DMS 273 treated with DMSO at 0.1 percent for 48 hours (cell line): ENCODE data around the gene HTT-AS.

Experiments
- DNase-seq: peaks from one replicate; lab custom pipeline; 2025; lab: John Stamatoyannopoulos, UW

HTT-AS gene

DNA sequence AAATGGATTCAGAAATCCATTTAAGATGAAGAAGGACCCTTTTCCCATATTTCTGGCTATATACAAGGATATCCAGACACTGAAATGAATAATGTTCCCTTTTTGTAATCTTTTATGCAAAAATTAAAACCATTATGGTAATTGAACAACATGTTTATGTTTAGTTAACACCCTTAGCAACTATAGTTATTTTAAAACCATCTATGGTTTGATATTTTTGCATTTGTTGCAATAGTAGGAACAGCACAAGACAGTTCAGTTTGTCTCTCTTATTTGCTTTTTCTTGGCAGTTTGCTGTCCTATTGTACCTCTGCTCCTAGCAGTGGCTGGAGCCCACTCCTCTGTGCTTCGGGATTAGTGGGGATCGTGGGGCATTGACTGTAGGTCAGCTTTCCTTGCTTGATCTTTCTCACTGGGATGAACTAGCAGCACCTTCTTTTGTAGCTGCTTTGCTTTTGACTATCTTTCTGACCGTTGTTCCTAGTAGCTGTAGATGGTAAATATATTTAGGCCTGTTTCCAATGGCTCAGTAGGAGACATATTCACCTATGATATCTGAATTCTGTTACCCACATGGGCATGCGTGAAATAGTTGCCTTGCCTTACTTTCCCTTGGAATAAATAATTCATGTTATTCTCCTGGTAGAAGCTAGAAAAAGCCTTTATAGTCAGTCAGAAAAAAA lies 12.9 kb upstream of the HTT-AS start:
- no peak for DNase-seq

DNA sequence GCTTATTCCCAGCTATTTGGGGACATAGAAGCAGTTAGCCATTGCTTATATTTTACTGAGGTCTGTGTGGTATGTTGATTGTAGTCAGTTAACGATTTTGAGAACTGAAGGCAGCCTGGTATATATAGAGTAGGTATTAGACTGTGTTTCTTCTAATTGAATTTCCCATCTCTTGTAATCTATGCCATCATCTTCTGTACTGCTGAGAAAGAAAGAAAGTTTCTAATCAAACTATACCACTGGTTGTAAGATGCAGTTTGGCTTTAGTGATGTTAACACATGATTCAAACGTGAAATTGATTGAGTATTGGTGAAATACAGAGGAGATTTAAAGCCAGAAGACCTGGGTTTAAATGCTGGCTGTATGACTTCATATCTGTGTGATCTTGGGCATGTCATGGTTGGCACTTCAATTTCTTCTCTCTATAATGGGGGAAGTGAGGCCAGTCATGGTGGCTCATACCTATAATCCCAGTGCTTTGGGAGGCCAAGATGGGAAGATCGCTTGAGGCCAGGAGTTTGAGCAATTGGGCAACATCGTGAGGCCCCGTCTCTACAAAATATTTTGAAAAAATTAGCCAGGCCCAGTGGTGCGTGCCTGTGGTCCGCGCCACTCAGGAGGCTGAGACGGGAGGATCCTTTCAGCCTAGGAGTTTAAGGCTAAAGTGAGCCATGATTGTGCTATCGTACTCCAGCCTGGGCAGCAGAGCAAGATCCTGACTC lies 11.8 kb upstream of the HTT-AS start:
- DNase-seq, result no peak

DNA sequence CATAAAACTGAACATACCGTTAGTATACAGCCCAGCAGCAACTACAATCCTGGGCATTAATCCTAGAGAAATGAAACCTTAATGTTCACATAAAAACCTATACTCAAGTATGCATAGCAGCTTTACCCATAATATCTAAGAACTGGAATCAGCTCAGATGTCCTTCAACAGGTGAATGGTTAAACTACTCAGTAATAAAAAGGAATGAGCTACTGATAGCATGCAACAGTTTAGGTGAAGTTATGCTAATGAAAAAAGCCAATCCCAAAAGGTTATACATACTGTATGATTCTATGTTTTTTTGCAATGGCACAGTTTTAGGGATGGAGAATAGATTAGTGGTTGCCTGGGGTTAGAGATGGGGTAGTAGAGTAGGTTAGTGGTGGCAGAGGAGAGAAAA lies 9.4 kb upstream of the HTT-AS start:
- no peak for DNase-seq

DNA sequence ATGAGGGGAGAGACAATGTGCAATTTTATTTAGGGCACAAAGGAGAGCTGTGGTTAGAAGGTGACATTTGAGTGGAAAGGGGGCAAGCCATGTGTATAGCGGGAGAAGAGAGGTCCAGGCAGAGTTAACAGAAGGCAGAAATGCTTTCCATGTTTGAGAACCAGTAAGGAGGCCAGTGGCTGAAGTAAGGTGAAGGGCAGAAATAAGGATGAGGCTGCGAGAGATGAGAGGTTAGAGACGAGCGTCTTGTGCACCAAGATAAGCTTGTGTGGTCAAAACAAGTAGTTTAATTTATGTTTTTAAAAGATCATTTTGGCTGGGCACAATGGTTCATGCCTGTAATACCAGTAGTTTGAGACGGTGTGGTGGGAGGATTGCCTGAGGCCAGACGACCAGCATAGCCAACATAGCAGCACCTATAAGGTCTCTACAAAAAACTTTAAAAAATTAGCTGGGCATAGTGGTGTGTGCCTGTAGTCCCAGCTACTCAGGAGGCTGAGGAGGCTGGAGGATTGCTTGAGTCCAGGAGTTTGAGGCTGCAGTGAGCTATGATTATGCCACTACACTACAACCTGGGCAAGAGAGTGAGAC lies 8.7 kb upstream of the HTT-AS start:
- DNase-seq, result no peak

DNA sequence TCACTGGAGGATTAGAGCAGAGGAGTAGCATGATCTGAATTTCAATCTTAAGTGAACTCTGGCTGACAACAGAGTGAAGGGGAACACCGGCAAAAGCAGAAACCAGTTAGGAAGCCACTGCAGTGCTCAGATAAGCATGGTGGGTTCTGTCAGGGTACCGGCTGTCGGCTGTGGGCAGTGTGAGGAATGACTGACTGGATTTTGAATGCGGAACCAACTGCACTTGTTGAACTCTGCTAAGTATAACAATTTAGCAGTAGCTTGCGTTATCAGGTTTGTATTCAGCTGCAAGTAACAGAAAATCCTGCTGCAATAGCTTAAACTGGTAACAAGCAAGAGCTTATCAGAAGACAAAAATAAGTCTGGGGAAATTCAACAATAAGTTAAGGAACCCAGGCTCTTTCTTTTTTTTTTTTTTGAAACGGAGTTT lies 5.4 kb upstream of the HTT-AS start:
- no peak for DNase-seq

DNA sequence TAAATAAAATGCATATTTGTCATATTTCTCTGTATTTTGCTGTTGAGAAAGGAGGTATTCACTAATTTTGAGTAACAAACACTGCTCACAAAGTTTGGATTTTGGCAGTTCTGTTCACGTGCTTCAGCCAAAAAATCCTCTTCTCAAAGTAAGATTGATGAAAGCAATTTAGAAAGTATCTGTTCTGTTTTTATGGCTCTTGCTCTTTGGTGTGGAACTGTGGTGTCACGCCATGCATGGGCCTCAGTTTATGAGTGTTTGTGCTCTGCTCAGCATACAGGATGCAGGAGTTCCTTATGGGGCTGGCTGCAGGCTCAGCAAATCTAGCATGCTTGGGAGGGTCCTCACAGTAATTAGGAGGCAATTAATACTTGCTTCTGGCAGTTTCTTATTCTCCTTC lies 3.5 kb upstream of the HTT-AS start:
- DNase-seq, result no peak

DNA sequence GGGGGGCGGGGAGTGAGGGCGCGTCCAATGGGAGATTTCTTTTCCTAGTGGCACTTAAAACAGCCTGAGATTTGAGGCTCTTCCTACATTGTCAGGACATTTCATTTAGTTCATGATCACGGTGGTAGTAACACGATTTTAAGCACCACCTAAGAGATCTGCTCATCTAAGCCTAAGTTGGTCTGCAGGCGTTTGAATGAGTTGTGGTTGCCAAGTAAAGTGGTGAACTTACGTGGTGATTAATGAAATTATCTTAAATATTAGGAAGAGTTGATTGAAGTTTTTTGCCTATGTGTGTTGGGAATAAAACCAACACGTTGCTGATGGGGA lies 1.3 kb upstream of the HTT-AS start:
- DNase-seq, result no peak

DNA sequence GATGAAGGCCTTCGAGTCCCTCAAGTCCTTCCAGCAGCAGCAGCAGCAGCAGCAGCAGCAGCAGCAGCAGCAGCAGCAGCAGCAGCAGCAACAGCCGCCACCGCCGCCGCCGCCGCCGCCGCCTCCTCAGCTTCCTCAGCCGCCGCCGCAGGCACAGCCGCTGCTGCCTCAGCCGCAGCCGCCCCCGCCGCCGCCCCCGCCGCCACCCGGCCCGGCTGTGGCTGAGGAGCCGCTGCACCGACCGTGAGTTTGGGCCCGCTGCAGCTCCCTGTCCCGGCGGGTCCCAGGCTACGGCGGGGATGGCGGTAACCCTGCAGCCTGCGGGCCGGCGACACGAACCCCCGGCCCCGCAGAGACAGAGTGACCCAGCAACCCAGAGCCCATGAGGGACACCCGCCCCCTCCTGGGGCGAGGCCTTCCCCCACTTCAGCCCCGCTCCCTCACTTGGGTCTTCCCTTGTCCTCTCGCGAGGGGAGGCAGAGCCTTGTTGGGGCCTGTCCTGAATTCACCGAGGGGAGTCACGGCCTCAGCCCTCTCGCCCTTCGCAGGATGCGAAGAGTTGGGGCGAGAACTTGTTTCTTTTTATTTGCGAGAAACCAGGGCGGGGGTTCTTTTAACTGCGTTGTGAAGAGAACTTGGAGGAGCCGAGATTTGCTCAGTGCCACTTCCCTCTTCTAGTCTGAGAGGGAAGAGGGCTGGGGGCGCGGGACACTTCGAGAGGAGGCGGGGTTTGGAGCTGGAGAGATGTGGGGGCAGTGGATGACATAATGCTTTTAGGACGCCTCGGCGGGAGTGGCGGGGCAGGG lies 711 bp upstream of the HTT-AS start:
- peak; percentile 17 for DNase-seq

DNA sequence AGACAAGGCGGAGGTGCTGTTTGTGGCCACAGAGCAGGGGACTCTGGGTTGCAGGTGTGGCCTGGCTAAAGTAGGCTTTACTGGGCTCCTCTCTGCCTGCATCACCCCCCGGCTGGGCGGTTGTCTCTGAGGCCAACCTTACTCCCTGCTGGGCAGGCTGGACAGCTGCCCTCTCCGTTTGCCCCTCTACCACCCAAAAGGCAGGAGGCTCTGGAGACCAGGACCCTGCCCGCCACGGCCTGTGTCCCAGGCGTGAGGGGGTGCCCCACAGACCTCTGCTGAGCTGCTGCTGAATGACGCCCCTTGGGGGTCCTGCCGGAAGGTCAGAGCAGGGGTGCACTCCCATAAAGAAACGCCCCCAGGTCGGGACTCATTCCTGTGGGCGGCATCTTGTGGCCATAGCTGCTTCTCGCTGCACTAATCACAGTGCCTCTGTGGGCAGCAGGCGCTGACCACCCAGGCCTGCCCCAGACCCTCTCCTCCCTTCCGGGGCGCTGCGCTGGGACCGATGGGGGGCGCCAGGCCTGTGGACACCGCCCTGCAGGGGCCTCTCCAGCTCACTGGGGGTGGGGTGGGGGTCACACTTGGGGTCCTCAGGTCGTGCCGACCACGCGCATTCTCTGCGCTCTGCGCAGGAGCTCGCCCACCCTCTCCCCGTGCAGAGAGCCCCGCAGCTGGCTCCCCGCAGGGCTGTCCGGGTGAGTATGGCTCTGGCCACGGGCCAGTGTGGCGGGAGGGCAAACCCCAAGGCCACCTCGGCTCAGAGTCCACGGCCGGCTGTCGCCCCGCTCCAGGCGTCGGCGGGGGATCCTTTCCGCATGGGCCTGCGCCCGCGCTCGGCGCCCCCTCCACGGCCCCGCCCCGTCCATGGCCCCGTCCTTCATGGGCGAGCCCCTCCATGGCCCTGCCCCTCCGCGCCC lies 920 bp downstream of the HTT-AS start:
- no peak for DNase-seq

DNA sequence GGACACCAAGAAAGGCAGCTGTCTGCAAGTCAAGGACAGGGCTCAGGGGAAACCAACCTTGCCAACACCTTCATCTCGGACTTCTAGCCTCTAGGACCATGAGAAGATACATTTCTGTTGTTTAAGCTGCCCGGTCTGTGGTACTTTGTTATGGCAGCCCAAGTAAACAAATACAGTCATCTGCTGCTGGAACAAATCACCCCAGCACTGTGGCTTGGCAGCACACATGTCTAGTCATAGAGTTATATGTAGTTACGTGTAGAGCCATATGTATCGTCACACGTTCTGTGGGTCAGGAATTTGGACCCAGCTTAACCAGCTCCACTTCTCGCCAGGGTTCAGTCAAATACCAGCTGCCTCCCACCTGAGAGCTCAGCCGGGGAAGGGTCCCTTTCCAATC lies 2.5 kb downstream of the HTT-AS start:
- no peak for DNase-seq

DNA sequence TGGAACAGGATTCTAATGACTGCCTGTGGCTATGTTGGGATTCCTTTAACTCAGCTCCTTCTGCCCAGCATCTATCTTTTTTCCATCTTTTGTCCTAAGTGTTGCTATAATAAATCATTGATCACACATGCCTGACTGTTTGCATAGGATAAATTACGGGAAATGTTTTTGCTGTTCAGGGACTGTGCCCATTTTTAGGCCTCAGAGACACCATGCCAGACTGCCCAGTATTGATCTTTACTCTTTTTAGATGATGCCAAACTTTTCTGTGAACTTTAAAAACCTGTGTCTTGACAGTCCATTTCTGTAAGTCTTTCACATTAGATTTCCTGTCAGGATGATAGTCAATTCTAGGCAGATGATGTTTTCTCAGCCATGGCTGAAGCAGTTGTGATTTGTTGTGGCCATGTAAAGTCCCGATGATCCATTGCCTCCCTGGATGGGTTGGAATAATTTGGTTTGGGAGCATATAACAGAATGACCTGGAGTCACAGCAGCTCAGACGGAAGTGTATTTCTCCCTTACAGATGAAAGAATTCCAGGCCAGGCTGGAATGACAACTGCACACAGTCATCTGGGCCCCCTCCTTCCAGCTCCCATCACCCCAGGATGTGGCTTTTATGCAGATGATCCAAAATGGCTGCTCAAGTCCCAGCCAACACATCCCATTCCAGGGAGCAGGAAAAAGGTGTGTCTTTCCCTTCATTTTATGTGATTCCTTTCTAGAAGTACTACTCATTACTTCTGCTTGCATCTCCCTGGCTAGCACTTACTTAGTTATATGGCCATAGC lies 3.4 kb downstream of the HTT-AS start:
- DNase-seq, result no peak

DNA sequence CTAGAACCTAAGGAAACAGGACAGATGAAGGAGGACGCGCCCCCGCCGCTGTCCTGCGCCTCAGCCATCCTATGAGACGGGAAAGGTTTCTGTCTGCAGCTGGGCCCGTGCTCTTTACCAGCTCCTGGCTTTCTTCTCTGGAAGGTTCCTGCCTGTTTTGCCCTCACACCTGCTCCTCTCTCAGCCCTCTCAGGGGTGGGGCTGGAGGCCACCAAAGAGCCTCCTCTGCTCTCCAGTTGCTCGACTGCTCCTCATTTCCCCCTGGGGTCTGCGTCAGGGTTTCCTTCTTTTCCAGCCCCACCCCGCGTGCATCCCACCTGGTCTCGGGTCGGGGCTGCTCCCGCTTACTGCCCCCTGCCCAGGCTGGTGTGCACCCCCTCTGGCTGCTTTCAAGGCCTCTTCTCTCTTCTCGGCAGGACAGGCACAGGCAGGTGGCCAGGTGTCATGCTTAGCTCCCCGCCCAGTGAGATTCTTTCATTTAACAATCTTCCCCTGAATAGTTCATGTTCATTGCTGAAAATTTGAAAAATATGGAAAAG lies 4.6 kb downstream of the HTT-AS start:
- DNase-seq, result no peak

DNA sequence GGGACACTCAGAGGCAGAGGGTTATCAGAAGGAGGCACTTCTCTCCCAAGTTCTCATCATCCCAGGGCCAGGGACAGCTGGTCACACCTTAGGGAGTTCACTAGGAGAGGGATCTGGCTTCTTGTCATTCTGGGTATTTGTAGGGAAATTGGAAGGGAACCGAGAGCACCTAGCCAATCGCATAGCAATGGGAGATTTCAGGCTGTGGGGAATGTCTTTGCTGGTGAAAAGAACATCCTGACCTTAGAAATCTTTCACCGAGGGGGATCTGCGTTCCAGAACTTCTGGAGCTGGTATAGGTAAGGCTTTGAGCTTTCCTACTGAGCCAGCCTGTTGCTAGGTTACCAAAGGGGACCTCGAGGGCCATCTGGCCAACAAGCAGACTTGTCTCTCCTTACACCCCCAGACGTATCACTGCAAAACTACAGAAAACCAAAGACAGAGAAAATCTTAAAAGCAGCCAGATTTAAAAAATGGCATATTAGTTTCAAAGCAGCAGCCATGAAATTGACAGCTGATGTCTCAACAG lies 6.8 kb downstream of the HTT-AS start:
- DNase-seq, result no peak

DNA sequence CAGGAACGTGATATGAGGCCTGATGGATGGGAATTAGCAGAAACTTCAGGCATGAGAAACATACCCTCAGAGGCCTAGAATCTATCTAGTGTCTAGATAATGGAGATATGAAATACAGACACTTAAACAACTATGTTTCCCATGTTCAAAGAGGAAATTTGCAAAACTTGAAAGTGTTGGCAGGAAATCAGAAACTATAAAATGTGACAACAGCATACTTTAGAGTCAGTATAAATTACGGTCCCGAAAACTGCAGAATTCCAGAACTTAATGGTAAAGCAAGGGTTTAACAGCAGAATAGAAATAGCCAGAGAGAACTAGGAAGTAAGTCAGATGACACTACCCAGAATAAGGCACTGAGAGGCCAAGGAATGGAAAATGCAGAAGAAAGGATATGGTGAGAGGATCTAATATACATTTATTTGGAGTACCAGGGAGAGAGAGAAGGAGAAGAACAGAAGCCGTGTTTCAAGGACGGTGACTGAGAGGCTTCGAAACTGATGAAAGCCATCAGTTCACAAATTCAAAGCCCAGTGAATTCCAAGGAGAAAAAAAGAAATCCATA lies 7.4 kb downstream of the HTT-AS start:
- no peak for DNase-seq

DNA sequence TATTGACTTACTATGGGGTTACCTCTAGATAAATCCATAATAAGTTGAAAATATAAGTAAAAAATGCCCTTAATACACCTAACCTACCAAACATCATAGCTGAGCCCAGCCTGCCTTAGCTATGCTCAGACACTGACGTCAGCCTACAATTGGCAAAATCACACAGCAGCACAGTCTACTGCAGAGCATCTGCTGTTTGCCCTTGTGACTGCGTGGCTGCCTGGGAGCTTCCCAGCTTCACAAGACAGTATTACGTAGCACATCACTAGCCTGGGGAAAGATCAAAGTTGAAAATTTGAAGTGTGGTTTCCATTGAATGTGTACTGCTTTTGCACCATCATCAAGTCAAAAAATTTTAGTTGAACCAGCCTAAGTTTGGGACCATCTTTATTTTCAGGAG lies 8.8 kb downstream of the HTT-AS start:
- DNase-seq, result no peak

DNA sequence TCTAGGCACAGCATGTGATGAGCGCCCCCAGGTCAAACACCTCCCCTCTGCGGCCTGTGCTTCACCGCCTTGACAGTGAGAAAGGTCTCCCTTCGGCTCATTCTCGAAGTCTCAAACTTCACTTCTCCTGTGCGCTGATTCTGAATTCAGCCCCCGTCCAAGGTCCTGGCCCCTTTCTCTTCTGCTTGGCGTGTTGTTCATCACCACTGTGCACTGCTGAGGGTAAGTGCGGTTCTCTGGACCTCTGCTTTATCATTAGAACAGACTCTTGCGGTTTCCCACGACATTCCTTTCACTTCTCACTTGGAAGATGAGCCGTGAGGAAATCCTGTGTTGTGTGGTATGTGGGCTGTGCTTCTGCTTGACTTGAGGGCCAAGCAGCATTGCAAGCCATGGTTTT lies 11.9 kb downstream of the HTT-AS start:
- DNase-seq, result no peak

DNA sequence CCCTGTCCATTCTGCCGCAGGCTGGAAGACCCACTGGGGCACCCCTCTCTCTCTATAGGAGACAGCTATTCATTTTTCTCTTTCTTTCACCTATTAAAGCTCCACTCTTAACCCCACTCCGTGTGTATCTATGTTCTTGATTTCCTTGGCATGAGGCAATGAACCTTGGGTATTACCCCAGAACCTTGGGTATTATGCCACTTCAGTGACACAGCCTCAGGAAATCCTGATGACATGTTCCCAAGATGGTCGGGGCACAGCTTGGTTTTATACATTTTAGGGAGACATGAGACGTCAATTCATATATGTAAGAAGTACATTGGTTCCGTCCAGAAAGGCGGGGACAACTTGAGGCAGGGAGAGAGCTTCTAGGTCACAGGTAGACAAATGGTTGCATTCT lies 13.4 kb downstream of the HTT-AS start:
- DNase-seq, result no peak

DNA sequence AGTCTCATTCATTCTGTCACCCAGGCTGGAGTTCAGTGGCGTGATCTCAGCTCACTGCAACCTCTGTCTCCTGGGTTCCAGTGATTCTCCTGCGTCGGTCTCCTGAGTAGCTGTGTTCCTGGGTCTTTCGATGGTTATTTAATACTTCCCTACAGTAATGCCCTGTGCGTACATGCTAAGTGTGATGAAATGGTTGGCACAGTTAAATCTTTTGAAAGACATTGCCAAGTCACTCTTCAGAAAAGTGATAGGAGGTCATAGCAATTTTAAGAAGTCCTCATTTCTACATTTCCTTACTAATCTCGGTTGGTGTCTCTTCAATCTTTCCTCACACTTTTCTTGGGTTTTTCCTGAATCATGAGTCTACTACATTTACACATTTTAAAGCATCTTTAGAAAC lies 14.4 kb downstream of the HTT-AS start:
- DNase-seq, result no peak

DNA sequence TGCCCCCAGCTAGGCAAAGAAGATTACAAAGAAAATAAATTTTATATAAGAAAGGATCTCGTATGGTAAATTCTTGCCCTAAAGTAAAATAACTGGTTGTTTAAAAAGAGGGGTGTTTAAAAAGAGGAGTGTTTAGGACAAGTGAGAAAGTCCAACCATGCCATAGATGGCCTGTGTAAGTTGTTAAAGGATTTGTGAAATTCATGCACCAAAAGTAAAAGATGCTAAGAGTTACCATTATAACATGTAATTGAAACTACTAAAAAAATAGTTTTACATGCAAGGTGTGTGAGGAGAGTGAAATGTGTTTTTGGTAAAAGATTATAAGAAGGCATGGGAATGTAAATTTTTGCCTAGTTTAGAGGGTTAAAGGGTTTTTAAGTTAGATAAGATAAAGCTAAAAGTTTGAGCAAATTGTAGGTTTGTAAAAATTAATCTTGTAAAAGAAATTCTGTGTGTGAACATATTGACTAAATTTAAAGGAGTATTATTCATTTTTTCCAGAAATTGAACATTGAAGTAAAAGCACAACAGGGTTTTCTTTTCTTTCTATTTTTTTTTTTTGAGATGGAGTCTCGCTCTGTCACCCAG lies 20.1 kb downstream of the HTT-AS start:
- DNase-seq, result no peak
